ENCODE measurements around the gene RFTN1. TPM values are rescaled to one million over a fixed set of nuclear protein-coding genes. Genes with fewer than 3 reads are reported as not detected.

Gene RFTN1
- total and polyA plus RNA-seq, 2 of the 8 experiments (the other 6 are each of a cell fraction or from before 2014, with no cell fraction given) = 4.6 to 6.7 TPM

DNA sequence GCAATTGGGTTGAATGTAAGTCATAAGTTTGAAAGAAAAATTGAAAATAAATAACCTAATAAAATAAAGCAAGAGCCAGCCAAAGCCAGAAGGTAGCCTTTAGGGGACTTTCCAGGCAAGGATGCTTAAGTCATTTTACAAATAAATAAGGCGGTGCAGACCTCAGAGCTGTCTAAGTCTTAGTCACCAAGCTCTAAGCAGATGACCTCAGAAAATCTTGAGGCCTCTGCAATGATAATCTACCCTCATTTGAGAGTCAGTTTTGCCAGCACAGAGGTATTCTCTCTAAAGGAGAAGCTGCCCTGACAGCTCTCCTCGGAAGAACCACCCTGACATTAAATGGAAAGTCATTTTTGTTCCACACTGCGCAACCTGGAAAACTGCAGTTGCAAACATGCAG, 134.6 kb downstream of the RFTN1 start:
- no peak overlapping the region for H2BK20ac ChIP-seq (ENCODE audit: low read length)
- no peak overlapping the region for H3K4me3 ChIP-seq (ENCODE audit: extremely low read depth in 1 of 4, insufficient read depth in 2 of 4, low read depth in 3 of 4, low read length in 4 of 4)
- H3K23ac ChIP-seq (ENCODE audit: insufficient read length) = no peak overlapping the region
- H3K18ac ChIP-seq (ENCODE audit: extremely low read depth, low read length) = no peak overlapping the region
- POLR2A ChIA-PET (ENCODE audit: partially characterized antibody) = no interaction called here
- H4K8ac ChIP-seq (ENCODE audit: extremely low read depth, insufficient read depth, low read length) = no peak overlapping the region
- H3K79me2 ChIP-seq (ENCODE audit: control insufficient read depth in 1 of 2, insufficient read depth in 2 of 2, low read length in 2 of 2) = no peaks in the 10 kb centered on the region
- H3K14ac ChIP-seq (ENCODE audit: insufficient read length) = no peak overlapping the region
- H3K27me3 ChIP-seq (replicated peaks in 1 of 4; ENCODE audit: control insufficient read depth in 3 of 4, extremely low read depth in 1 of 4, insufficient read depth in 3 of 4, low read length in 3 of 4) = no peaks in the 10 kb centered on the region
- H3K56ac ChIP-seq (replicated peaks; ENCODE audit: insufficient read length, low read depth, low read length) = no peak overlapping the region
- no peak overlapping the region for H2BK15ac ChIP-seq (ENCODE audit: low read length)
- H2BK5ac ChIP-seq (ENCODE audit: low read depth, low read length) = no peak overlapping the region
- 83% methylated on average over 3 of the region's 3 CpGs; no CpG with 5 or more reads in 1 of the 2 experiments for WGBS, 2 experiments (ENCODE audit: extremely low coverage in 1 of 2, insufficient coverage in 1 of 2, insufficient read length in 1 of 2, insufficient replicate concordance in 2 of 2, low coverage in 1 of 2, low lambda C conversion rate in 2 of 2, missing lambda C conversion rate in 1 of 2)
- H2AFZ ChIP-seq (ENCODE audit: low read length) = no peak overlapping the region
- H2BK120ac ChIP-seq (replicated peaks; ENCODE audit: low read depth, low read length) = no peak overlapping the region
- H3K9ac ChIP-seq (replicated peaks in 1 of 4; ENCODE audit: extremely low read depth in 1 of 4, low read depth in 3 of 4, low read length in 3 of 4) = no peak overlapping the region
- no peak overlapping the region for H3K4me2 ChIP-seq (ENCODE audit: insufficient read depth in 1 of 2, low read depth in 2 of 2, low read length in 2 of 2)
- CTCF ChIA-PET (ENCODE audit: partially characterized antibody) = interaction anchor here (1.0 to 2.0 kb wide), 4 partner anchors 9 to 139 kb away, joined by 3 to 8 read pairs (median 4); no protein-coding TSS in a partner anchor
- H3K36me3 ChIP-seq (ENCODE audit: control insufficient read depth in 2 of 4, insufficient read depth in 4 of 4, low read length in 3 of 4) = no peaks in the 10 kb centered on the region
- no peaks in the 10 kb centered on the region for H4K20me1 ChIP-seq (replicated peaks in 1 of 2; ENCODE audit: control insufficient read depth in 1 of 2, insufficient read depth in 2 of 2, low read length in 2 of 2)
- H3K4me1 ChIP-seq (replicated peaks in 1 of 4; ENCODE audit: control insufficient read depth in 3 of 4, insufficient read depth in 4 of 4, low read length in 3 of 4) = no peaks in the 10 kb centered on the region
- no peaks in the 10 kb centered on the region for H3K23me2 ChIP-seq (ENCODE audit: low read depth, low read length)
- no peak overlapping the region for H2AK5ac ChIP-seq (ENCODE audit: low read depth, low read length)
- peaks cover 2 to 5% of the 10 kb centered on the region in 2 experiments; a peak in 3 of 4 replicates for H3K9me3 ChIP-seq (ENCODE audit: insufficient read depth in 2 of 2, low read depth in 1 of 2, low read length in 1 of 2)
- no peak for TF ChIP-seq POU5F1 (IDR thresholded peaks at IDR 0.05; ENCODE audit: low read depth, low read length)
- no peak for TF ChIP-seq BACH1 (IDR thresholded peaks at IDR 0.05; ENCODE audit: low read length)
- no peak for TF ChIP-seq TBP (IDR thresholded peaks at IDR 0.05; ENCODE audit: low read depth, low read length)
- TF ChIP-seq POLR2AphosphoS5 (IDR thresholded peaks at IDR 0.05; ENCODE audit: low read depth, low read length) = no peak
- no peak for TF ChIP-seq NRF1 (IDR thresholded peaks at IDR 0.05; ENCODE audit: low read depth, low read length)
- TF ChIP-seq EP300 (IDR thresholded peaks at IDR 0.05; ENCODE audit: borderline replicate concordance in 1 of 2, low read depth in 2 of 2, low read length in 2 of 2) = no peak
- no peak for TF ChIP-seq RXRA (IDR thresholded peaks at IDR 0.05; ENCODE audit: insufficient read depth, low read depth, low read length)
- TF ChIP-seq RAD21 (IDR thresholded peaks at IDR 0.05 in 1 of 2, conservative IDR thresholded peaks at IDR 0.05 in 1 of 2; ENCODE audit: low read depth in 2 of 2, low read length in 2 of 2) = no peak
- TF ChIP-seq CBX8 (IDR thresholded peaks at IDR 0.05; ENCODE audit: borderline replicate concordance, low read depth, low read length) = no peak
- TF ChIP-seq CBX5 (IDR thresholded peaks at IDR 0.05; ENCODE audit: low read depth, low read length) = no peak
- no peak for TF ChIP-seq BRCA1 (IDR thresholded peaks at IDR 0.05; ENCODE audit: low read depth, low read length)
- no peak overlapping the region for H3K27ac ChIP-seq (ENCODE audit: low read depth, low read length)
- H3K4ac ChIP-seq (replicated peaks; ENCODE audit: insufficient read length, low read depth, low read length) = no peak overlapping the region
- DNase-seq (ENCODE audit: low read depth in 1 of 2, low spot score in 2 of 2) = no peak
- FAIRE-seq = no peak
- H4K5ac ChIP-seq (ENCODE audit: insufficient read length, low read depth, low read length) = no peak overlapping the region
- no peak overlapping the region for H2BK12ac ChIP-seq (ENCODE audit: low read depth, low read length)
- no peak overlapping the region for H4K91ac ChIP-seq (replicated peaks; ENCODE audit: insufficient read length, low read length)
- H3K79me1 ChIP-seq (ENCODE audit: low read depth, low read length) = no peaks in the 10 kb centered on the region

Measured in H1 (cell line).